DND-41 (cell line): ENCODE measurements around the gene CABS1.

ENCODE experiments used
- ATAC-seq: fragments of 200-7000 bp; cut with Tn5 transposase; 3 replicates; pipeline ENCODE4 v1.9.1; 2021; ENCODE audit warnings: low read depth; ENCODE audit not compliant: insufficient read depth
- DNase-seq: peaks from one replicate; pipeline ENCODE4 v3.0.0-alpha.2; 2020
- H2AFZ ChIP-seq: 2 replicates; pipeline ENCODE4 v1.6.0; 2012; ENCODE audit warnings: low read depth, low read length
- H3K27ac ChIP-seq: 2 replicates; pipeline ENCODE4 v1.5.1; 2012; ENCODE audit warnings: low read length, inconsistent platforms
- H3K27me3 ChIP-seq: fragments of 200-600 bp; sonication (generic); 2 replicates; pipeline ENCODE4 v1.6.0; 2012; ENCODE audit warnings: low read length, mild to moderate bottlenecking, inconsistent platforms; ENCODE audit not compliant: insufficient read depth, poor library complexity
- H3K36me3 ChIP-seq: 2 replicates; pipeline ENCODE4 v1.5.1; 2012; ENCODE audit warnings: low read length, inconsistent platforms; ENCODE audit not compliant: insufficient read depth
- H3K4me1 ChIP-seq: 2 replicates; pipeline ENCODE4 v1.5.1; 2012; ENCODE audit warnings: mild to moderate bottlenecking, low read length; ENCODE audit not compliant: insufficient read depth
- H3K4me2 ChIP-seq: 2 replicates; pipeline ENCODE4 v1.6.0; 2012; ENCODE audit warnings: mild to moderate bottlenecking, moderate library complexity, low read length, inconsistent platforms; ENCODE audit not compliant: insufficient read depth
- H3K4me3 ChIP-seq, 2 experiments: fragments of 200-600 bp in 1 of 2; shearing (Covaris generic) in 1 of 2; 2 replicates each; pipeline ENCODE4 v1.5.1; 2012 to 2016; ENCODE audit warnings: inconsistent platforms in 2 of 2, low read length in 2 of 2, mild to moderate bottlenecking in 2 of 2, low read depth in 1 of 2, moderate library complexity in 1 of 2
- H3K79me2 ChIP-seq: 2 replicates; pipeline ENCODE4 v1.6.0; 2012; ENCODE audit warnings: low read length, inconsistent platforms; ENCODE audit not compliant: insufficient read depth
- H3K9ac ChIP-seq: 2 replicates; pipeline ENCODE4 v1.6.0; 2012; ENCODE audit warnings: low read depth, mild to moderate bottlenecking, inconsistent platforms, low read length, moderate library complexity
- H3K9me3 ChIP-seq: 2 replicates; pipeline ENCODE4 v1.5.1; 2012; ENCODE audit warnings: low read length, moderate library complexity, mild to moderate bottlenecking, inconsistent platforms; ENCODE audit not compliant: insufficient read depth, severe bottlenecking
- H4K20me1 ChIP-seq: 2 replicates; pipeline ENCODE4 v1.6.0; 2012; ENCODE audit warnings: low read length; ENCODE audit not compliant: insufficient read depth
- EZH2 ChIP-seq: IDR thresholded peaks from 3 replicates; pipeline ENCODE4 v1.6.1; 2012; ENCODE audit warnings: borderline replicate concordance, low read depth, mild to moderate bottlenecking, moderate library complexity, low read length, inconsistent platforms; ENCODE audit not compliant: severe bottlenecking
- TF ChIP-seq, protein P1 (sequence below): IDR thresholded peaks from 2 replicates; pipeline ENCODE4 v1.5.1; 2012; ENCODE audit warnings: borderline replicate concordance, low read length, moderate library complexity, mild to moderate bottlenecking; ENCODE audit not compliant: poor library complexity, severe bottlenecking; ENCODE audit errors: extremely low read depth

Gene CABS1

DNA sequence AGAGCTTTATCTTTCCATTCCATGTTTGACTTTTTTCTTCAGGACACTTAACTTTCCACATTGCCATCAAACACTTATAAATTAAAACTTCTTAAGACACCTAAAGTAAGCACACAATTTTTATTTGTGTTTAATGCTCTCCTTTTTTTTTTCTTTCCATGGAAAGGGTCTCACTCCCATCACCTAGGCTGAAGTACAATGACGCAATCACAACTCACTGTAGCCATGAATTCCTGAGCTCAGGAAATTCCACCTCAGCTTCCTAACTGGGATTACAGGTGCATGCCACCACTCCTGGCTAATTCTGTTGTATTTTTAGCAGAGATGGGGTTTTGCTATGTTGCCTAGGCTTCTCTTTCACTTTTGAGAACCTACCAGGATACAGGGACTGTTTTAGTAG, 33.0 kb downstream of the CABS1 start:
- H3K4me3 ChIP-seq = no peak overlapping the region
- no peaks in the 10 kb centered on the region for H3K36me3 ChIP-seq
- no peak overlapping the region for H3K27ac ChIP-seq
- no peak overlapping the region for H3K4me2 ChIP-seq
- H3K4me1 ChIP-seq = no peaks in the 10 kb centered on the region
- H3K79me2 ChIP-seq = no peaks in the 10 kb centered on the region
- H2AFZ ChIP-seq = no peak overlapping the region
- H3K9ac ChIP-seq = no peak overlapping the region
- no peaks in the 10 kb centered on the region for H3K27me3 ChIP-seq
- no peaks in the 10 kb centered on the region for H4K20me1 ChIP-seq
- ATAC-seq (no peak), DNase-seq (no peak)
- no peaks in the 10 kb centered on the region for H3K9me3 ChIP-seq
- no peak for TF ChIP-seq EZH2
- TF ChIP-seq, protein P1, sequence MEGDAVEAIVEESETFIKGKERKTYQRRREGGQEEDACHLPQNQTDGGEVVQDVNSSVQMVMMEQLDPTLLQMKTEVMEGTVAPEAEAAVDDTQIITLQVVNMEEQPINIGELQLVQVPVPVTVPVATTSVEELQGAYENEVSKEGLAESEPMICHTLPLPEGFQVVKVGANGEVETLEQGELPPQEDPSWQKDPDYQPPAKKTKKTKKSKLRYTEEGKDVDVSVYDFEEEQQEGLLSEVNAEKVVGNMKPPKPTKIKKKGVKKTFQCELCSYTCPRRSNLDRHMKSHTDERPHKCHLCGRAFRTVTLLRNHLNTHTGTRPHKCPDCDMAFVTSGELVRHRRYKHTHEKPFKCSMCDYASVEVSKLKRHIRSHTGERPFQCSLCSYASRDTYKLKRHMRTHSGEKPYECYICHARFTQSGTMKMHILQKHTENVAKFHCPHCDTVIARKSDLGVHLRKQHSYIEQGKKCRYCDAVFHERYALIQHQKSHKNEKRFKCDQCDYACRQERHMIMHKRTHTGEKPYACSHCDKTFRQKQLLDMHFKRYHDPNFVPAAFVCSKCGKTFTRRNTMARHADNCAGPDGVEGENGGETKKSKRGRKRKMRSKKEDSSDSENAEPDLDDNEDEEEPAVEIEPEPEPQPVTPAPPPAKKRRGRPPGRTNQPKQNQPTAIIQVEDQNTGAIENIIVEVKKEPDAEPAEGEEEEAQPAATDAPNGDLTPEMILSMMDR = no peak

DNA sequence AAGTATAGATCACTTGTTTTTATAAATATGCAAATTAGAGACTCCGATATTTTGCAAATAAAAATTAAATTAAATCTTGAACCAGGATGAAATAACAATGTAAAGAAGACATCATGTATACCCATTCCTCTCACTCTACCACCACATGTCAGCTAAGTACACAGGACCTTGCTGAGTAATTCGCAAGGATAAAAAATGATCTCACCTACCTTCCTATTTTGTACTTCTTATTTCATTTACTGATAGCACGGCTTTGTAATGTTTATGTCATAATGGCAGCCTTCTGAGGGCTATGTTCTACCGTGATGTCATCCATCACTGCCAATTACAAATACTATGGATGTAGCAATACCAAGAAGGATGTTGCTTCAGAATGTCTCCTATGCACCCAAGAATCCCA, 37.2 kb downstream of the CABS1 start:
- Histone ChIP-seq H2AFZ (no peak overlapping the region), H3K9ac (no peak overlapping the region), H3K36me3 (no peaks in the 10 kb centered on the region), H3K79me2 (no peaks in the 10 kb centered on the region), H3K4me2 (no peak overlapping the region), H4K20me1 (no peaks in the 10 kb centered on the region), H3K9me3 (no peaks in the 10 kb centered on the region), H3K4me3 (no peak overlapping the region), H3K4me1 (no peaks in the 10 kb centered on the region), H3K27ac (no peak overlapping the region), H3K27me3 (no peaks in the 10 kb centered on the region)
- ATAC-seq = no peak
- no peak for DNase-seq
- TF ChIP-seq, protein P1 = no peak
- no peak for TF ChIP-seq EZH2

DNA sequence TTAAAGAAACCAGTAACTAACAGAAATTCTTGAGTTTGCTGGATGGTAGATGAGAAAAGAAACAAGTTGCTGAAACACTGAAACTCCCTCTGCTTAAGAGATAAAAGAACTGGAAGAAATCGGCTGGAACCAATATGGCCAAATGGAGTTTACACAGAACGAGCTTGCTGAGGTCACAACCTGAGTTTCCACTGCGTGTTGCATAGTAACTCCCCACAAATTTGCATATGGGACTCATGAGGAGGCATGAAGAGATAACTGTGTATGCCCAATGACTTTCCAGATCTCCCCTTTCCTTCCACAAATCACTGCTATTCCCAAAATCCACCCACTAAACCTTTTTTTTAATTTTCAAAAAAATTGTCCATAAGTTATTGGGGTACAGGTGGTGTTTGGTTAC, 38.0 kb downstream of the CABS1 start:
- Histone ChIP-seq H3K36me3 (no peaks in the 10 kb centered on the region), H3K9ac (no peak overlapping the region), H3K4me2 (no peak overlapping the region), H2AFZ (no peak overlapping the region), H4K20me1 (no peaks in the 10 kb centered on the region), H3K4me3 (no peak overlapping the region), H3K4me1 (no peaks in the 10 kb centered on the region), H3K9me3 (no peaks in the 10 kb centered on the region), H3K27ac (no peak overlapping the region), H3K27me3 (no peaks in the 10 kb centered on the region), H3K79me2 (no peaks in the 10 kb centered on the region)
- no peak for DNase-seq
- no peak for ATAC-seq
- TF ChIP-seq, protein P1 = no peak
- no peak for TF ChIP-seq EZH2

DNA sequence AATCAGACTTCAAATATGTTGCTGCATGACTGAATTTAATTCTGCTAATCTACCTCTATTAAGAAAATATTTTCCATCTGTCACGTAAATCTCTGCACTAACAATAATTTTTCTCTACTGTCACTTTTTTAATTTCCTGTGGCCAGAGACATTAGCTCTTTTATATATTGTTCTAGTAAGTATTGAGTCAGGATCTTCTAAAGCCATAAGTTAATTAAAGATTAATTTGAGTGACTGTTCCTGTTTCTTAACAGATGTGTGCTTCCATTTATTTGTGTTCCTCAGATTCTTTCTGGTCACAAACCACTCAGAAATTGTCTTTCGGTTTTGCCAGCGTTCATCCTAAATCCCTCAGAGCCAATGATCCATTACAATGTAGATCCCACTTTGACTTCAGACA, 45.8 kb downstream of the CABS1 start:
- Histone ChIP-seq H2AFZ (no peak overlapping the region), H3K4me2 (no peak overlapping the region), H3K4me3 (no peak overlapping the region), H3K36me3 (no peaks in the 10 kb centered on the region), H3K9me3 (no peaks in the 10 kb centered on the region), H3K79me2 (no peaks in the 10 kb centered on the region), H4K20me1 (no peaks in the 10 kb centered on the region), H3K27ac (no peak overlapping the region), H3K4me1 (no peaks in the 10 kb centered on the region), H3K27me3 (no peaks in the 10 kb centered on the region), H3K9ac (no peak overlapping the region)
- no peak for TF ChIP-seq EZH2
- TF ChIP-seq, protein P1 = no peak
- no peak for ATAC-seq
- DNase-seq = no peak
